HepG2 (cell line): ENCODE measurements around the gene RASA3. TPM values are rescaled to one million over a fixed set of nuclear protein-coding genes. Genes with fewer than 3 reads are reported as not detected.

Source experiments
- ATAC-seq: fragments of 200-7000 bp; cut with Tn5 transposase; 3 replicates; pipeline ENCODE4 v1.9.1; 2020; ENCODE audit warnings: mild to moderate bottlenecking, moderate library complexity
- BruUV-seq: library from RNA; stranded (reverse); fragments of 400-500 nt; replicated peaks from 2 replicates; lab custom pipeline; 2021; lab: Mats Ljungman, UMichigan
- CTCF ChIA-PET: fragments of 300-600 bp; formaldehyde crosslinking; extraction: SDS; loops from one replicate; lab custom pipeline; 2021; ENCODE audit warnings: low total read pairs, inconsistent platforms, low intra/inter-chr PET ratio; lab: Yijun Ruan, JAX
- POLR2A ChIA-PET: fragments of 350-600 bp; sonication (Branson Sonifier 250); formaldehyde crosslinking; loops from one replicate; lab custom pipeline; 2020; ENCODE audit warnings: antibody characterized with exemption, inconsistent platforms; lab: Yijun Ruan, JAX
- DNase-seq: peaks from one replicate; pipeline ENCODE4 v3.0.0-alpha.2; 2015; ENCODE audit warnings: low spot score
- FAIRE-seq: peaks from 3 replicates; lab custom pipeline; 2011; peaks lifted over from hg19 to GRCh38; lab: Jason Lieb, UNC
- H2AFZ ChIP-seq: one replicate; pipeline ENCODE4 v1.6.1; 2011; ENCODE audit warnings: low read length, inconsistent platforms
- H3K27ac ChIP-seq: fragments of 300-600 bp; 3 replicates; pipeline ENCODE4 v1.8.0; 2011; ENCODE audit warnings: mixed run types, mild to moderate bottlenecking, mixed read lengths, low read length, inconsistent platforms; ENCODE audit not compliant: insufficient read depth; ENCODE audit errors: extremely low read length
- H3K27me3 ChIP-seq, 2 experiments: fragments of 200-600 bp in 1 of 2; 2 replicates in 1 of 2; 3 replicates in 1 of 2; pipeline versions ENCODE4 v1.6.0 to v1.8.0; 2011; ENCODE audit warnings: low read length in 2 of 2, mild to moderate bottlenecking in 2 of 2, moderate library complexity in 2 of 2, inconsistent platforms in 1 of 2; ENCODE audit not compliant: insufficient read depth in 2 of 2, control insufficient read depth in 1 of 2
- H3K36me3 ChIP-seq, 2 experiments: fragments of 200-600 bp in 1 of 2; replicated peaks in 1 of 2; 2 replicates in 1 of 2; 3 replicates in 1 of 2; pipeline versions ENCODE4 v1.5.1 to v1.8.0; 2011; ENCODE audit warnings: low read length in 2 of 2, inconsistent platforms in 1 of 2; ENCODE audit not compliant: insufficient read depth in 2 of 2, control insufficient read depth in 1 of 2
- H3K4me1 ChIP-seq: 2 replicates; pipeline ENCODE4 v1.5.1; 2012; ENCODE audit warnings: low read length, inconsistent platforms; ENCODE audit not compliant: insufficient read depth
- H3K4me2 ChIP-seq: 2 replicates; pipeline ENCODE4 v1.6.0; 2011; ENCODE audit warnings: low read depth, low read length, inconsistent platforms
- H3K4me3 ChIP-seq, 3 experiments: fragments of 200-600 bp in 1 of 3; sonication (generic), shearing (Covaris generic) in 1 of 3; replicated peaks in 1 of 3; 2 replicates each; pipeline ENCODE4 v1.5.1; 2011 to 2016; ENCODE audit warnings: low read length in 3 of 3, inconsistent platforms in 2 of 3, low read depth in 2 of 3, mild to moderate bottlenecking in 2 of 3, control low read depth in 1 of 3, mixed read lengths in 1 of 3; ENCODE audit not compliant: insufficient read depth in 1 of 3
- H3K79me2 ChIP-seq: one replicate; pipeline ENCODE4 v1.6.1; 2011; ENCODE audit warnings: low read length, inconsistent platforms; ENCODE audit not compliant: insufficient read depth
- H3K9ac ChIP-seq: 2 replicates; pipeline ENCODE4 v1.6.0; 2011; ENCODE audit warnings: mild to moderate bottlenecking, low read depth, low read length, inconsistent platforms; ENCODE audit not compliant: insufficient read depth
- H3K9me3 ChIP-seq: 2 replicates; pipeline ENCODE4 v1.5.1; 2012; ENCODE audit warnings: mild to moderate bottlenecking, low read length
- H4K20me1 ChIP-seq: 2 replicates; pipeline ENCODE4 v1.6.0; 2011; ENCODE audit warnings: inconsistent platforms, mild to moderate bottlenecking, low read length, moderate library complexity; ENCODE audit not compliant: insufficient read depth
- ARNT ChIP-seq: fragments of 450-650 bp; IDR thresholded peaks from 2 replicates; pipeline ENCODE4 v1.6.1; 2017
- CHCHD3 ChIP-seq: sonication (generic); formaldehyde crosslinking; IDR thresholded peaks from 2 replicates; pipeline ENCODE4 v1.8.0; 2022; ENCODE audit warnings: mild to moderate bottlenecking, missing genetic modification reagents, moderate library complexity
- FOXA3 ChIP-seq: IDR thresholded peaks from 2 replicates; pipeline ENCODE4 v1.6.1; 2016; ENCODE audit warnings: missing genetic modification reagents, missing compliant biosample characterization
- HNRNPLL ChIP-seq: fragments of 200-400 bp; formaldehyde crosslinking; IDR thresholded peaks from 2 replicates; pipeline ENCODE4 v1.6.1; 2017; ENCODE audit warnings: mild to moderate bottlenecking, low read depth, low read length; ENCODE audit not compliant: poor library complexity, severe bottlenecking
- MXD4 ChIP-seq: IDR thresholded peaks from 2 replicates; pipeline ENCODE4 v1.6.1; 2016; ENCODE audit warnings: mild to moderate bottlenecking, missing biosample characterization, missing genetic modification reagents
- NR2C2 ChIP-seq: sonication (generic); formaldehyde crosslinking; IDR thresholded peaks from 2 replicates; pipeline ENCODE4 v1.4.0; 2020; ENCODE audit warnings: missing genetic modification reagents, mild to moderate bottlenecking, moderate library complexity, borderline replicate concordance
- RCOR2 ChIP-seq: IDR thresholded peaks from 2 replicates; pipeline ENCODE4 v1.6.1; 2016; ENCODE audit warnings: missing biosample characterization, missing genetic modification reagents
- SMARCE1 ChIP-seq: fragments of 450-650 bp; IDR thresholded peaks from 2 replicates; pipeline ENCODE4 v1.6.1; 2017; ENCODE audit warnings: borderline replicate concordance
- TBL1XR1 ChIP-seq: fragments of 150-350 bp; IDR thresholded peaks from 2 replicates; pipeline ENCODE4 v1.6.1; 2014; ENCODE audit warnings: borderline replicate concordance, low read length; ENCODE audit not compliant: partially characterized antibody
- XRCC5 ChIP-seq: fragments of 200-400 bp; formaldehyde crosslinking; optimal IDR thresholded peaks from 2 replicates; pipeline ENCODE3; 2017; ENCODE audit warnings: mild to moderate bottlenecking, low read length
- ZNF343 ChIP-seq: sonication (generic); formaldehyde crosslinking; IDR thresholded peaks from 2 replicates; pipeline ENCODE4 v1.4.0; 2020; ENCODE audit warnings: mild to moderate bottlenecking, missing genetic modification reagents
- ZNF563 ChIP-seq: sonication (generic); formaldehyde crosslinking; IDR thresholded peaks from 2 replicates; pipeline ENCODE4 v1.8.0; 2022; ENCODE audit warnings: mild to moderate bottlenecking, moderate library complexity, missing genetic modification reagents
- WGBS: methylation state at CpG from one replicate; pipeline ENCODE4 v1.1.6; 2017; ENCODE audit warnings: low lambda C conversion rate; 5-methylcytosine and 5-hydroxymethylcytosine counted together
- in situ Hi-C: cut with HindIII; loops from 2 replicates; pipeline ENCODE4 v1.10.0; 2017; ENCODE audit warnings: low pct_unique_long_range_greater_than_20kb; ENCODE audit not compliant: extremely low pct_ligation_motif_present
- intact Hi-C: fragments of 100-400 bp; cut with micrococcal nuclease; formaldehyde crosslinking; loops from one replicate; pipeline ENCODE4 v1.10.0; 2022; ENCODE audit not compliant: unreplicated experiment
- polyA plus RNA-seq, 8 experiments: library from polyadenylated mRNA; depleted of rRNA in 3 of 8; stranded (reverse) in 7 of 8; unstranded in 1 of 8; fragments of >200 nt; fragmentation: Illumina TruSeq in 4 of 8; extraction: Trizol in 4 of 8; gene quantifications; 2 replicates each; pipeline versions ENCODE4 v1.2.1 to v1.2.3, GENCODE V29; 2011 to 2016; ENCODE audit warnings: low read depth in 4 of 8, missing spikeins in 1 of 8, mixed read lengths in 1 of 8; ENCODE audit not compliant: insufficient read depth in 1 of 8
- total RNA-seq, 5 experiments: library from RNA; depleted of rRNA; stranded (reverse); fragments of >200 nt; fragmentation: Illumina TruSeq; extraction: Trizol; gene quantifications; 2 replicates each; pipeline ENCODE4 v1.2.3, GENCODE V29; 2016; ENCODE audit warnings: low read depth in 1 of 5
- TF ChIP-seq, protein P1 (sequence below): sonication (generic); formaldehyde crosslinking; IDR thresholded peaks from 2 replicates; pipeline ENCODE4 v1.4.0; 2020; ENCODE audit warnings: mild to moderate bottlenecking, missing genetic modification reagents
- TF ChIP-seq, protein P2 (sequence below): sonication (generic); formaldehyde crosslinking; IDR thresholded peaks from 2 replicates; pipeline ENCODE4 v1.4.0; 2020; ENCODE audit warnings: missing genetic modification reagents, borderline replicate concordance

Gene RASA3
- total and polyA plus RNA-seq, 2 of the 13 experiments (the other 11 are each of a cell fraction or from before 2014, with no cell fraction given) = 0.05 TPM; not detected in 1

- no peak for FAIRE-seq
- peaks cover 5 to 29% of the 10 kb centered on the region in 2 experiments; a peak in 4 of 5 replicates for H3K27me3 ChIP-seq
- no peaks in the 10 kb centered on the region for H4K20me1 ChIP-seq
- no peak overlapping the region for H3K9ac ChIP-seq
- TF ChIP-seq CHCHD3 (no peak), XRCC5 (no peak), FOXA3 (CRISPR knock-in tag) (no peak), NR2C2 (CRISPR knock-in tag) (no peak), HNRNPLL (no peak), ZNF563 (CRISPR knock-in tag) (no peak), ZNF343 (no peak), SMARCE1 (no peak), TBL1XR1 (no peak), ARNT (no peak), MXD4 (CRISPR knock-in tag) (no peak), RCOR2 (no peak)
- TF ChIP-seq, protein P1, sequence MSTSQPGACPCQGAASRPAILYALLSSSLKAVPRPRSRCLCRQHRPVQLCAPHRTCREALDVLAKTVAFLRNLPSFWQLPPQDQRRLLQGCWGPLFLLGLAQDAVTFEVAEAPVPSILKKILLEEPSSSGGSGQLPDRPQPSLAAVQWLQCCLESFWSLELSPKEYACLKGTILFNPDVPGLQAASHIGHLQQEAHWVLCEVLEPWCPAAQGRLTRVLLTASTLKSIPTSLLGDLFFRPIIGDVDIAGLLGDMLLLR (CRISPR knock-in tag) = no peak
- TF ChIP-seq, protein P2, sequence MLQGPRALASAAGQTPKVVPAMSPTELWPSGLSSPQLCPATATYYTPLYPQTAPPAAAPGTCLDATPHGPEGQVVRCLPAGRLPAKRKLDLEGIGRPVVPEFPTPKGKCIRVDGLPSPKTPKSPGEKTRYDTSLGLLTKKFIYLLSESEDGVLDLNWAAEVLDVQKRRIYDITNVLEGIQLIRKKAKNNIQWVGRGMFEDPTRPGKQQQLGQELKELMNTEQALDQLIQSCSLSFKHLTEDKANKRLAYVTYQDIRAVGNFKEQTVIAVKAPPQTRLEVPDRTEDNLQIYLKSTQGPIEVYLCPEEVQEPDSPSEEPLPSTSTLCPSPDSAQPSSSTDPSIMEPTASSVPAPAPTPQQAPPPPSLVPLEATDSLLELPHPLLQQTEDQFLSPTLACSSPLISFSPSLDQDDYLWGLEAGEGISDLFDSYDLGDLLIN (CRISPR knock-in tag) = no peak
- no peaks in the 10 kb centered on the region for H3K36me3 ChIP-seq
- ChIA-PET POLR2A (no interaction called here), CTCF (no interaction called here)
- H3K4me1 ChIP-seq = no peaks in the 10 kb centered on the region
- no peak overlapping the region for H3K27ac ChIP-seq
- no peak overlapping the region for H3K4me3 ChIP-seq
- BruUV-seq = no TSS peak
- in situ Hi-C loops = no loop called here
- no peaks in the 10 kb centered on the region for H3K79me2 ChIP-seq
- H2AFZ ChIP-seq = no peak overlapping the region
- 33% methylated on average over 31 of the region's 37 CpGs for WGBS
- H3K9me3 ChIP-seq = no peaks in the 10 kb centered on the region
- H3K4me2 ChIP-seq = no peak overlapping the region
- DNase-seq = no peak
- intact Hi-C loops = no loop called here
- ATAC-seq = no peak
Measured at GRCh38 chr13:114010401-114011101, 121.9 kb downstream of the RASA3 start.
